ENCODE results near the gene MACF1. TPM values are rescaled to one million over a fixed set of nuclear protein-coding genes. Genes with fewer than 3 reads are reported as not detected.

The MACF1 gene
- total RNA-seq, 2 experiments from 2014 or later = 159 to 163 TPM

GRCh38 chr1:39411526-39412478 is 207.3 kb downstream of the MACF1 start:
- ChIA-PET CTCF (interaction anchor here (0.6 to 1.3 kb wide), 7 partner anchors 13 to 152 kb away, joined by 3 to 5 read pairs (median 4); no protein-coding TSS in a partner anchor), POLR2A (interaction anchor here (0.6 kb wide), 1 partner anchor 14 kb away, joined by 5 read pairs; no protein-coding TSS in a partner anchor)

- POLR2A ChIA-PET = no interaction called here
These were observed 208.4 kb downstream of the MACF1 start for GRCh38 chr1:39412892-39413291.

GRCh38 chr1:39413902-39414528 is 209.5 kb downstream of the MACF1 start:
- ChIA-PET POLR2A (no interaction called here), CTCF (no interaction called here)

More at GRCh38 chr1:39412892-39413291, 208.4 kb downstream of the MACF1 start:
- CTCF ChIA-PET = no interaction called here

GRCh38 chr1:39415553-39415952 is 211.1 kb downstream of the MACF1 start:
- ChIA-PET POLR2A (no interaction called here), CTCF (no interaction called here)

GRCh38 chr1:39416609-39417008 is 212.1 kb downstream of the MACF1 start:
- CTCF ChIA-PET = interaction anchor here (0.7 kb wide), 1 partner anchor 55 kb away, joined by 3 read pairs; no protein-coding TSS in a partner anchor

GRCh38 chr1:39418236-39418635 is 213.7 kb downstream of the MACF1 start:
- POLR2A ChIA-PET = no interaction called here
- CTCF ChIA-PET = no interaction called here

More at GRCh38 chr1:39416609-39417008, 212.1 kb downstream of the MACF1 start:
- POLR2A ChIA-PET = no interaction called here

- ChIA-PET CTCF (no interaction called here), POLR2A (no interaction called here)
These were observed 216.0 kb downstream of the MACF1 start for GRCh38 chr1:39420493-39420892.

GRCh38 chr1:39422614-39423013 is 218.1 kb downstream of the MACF1 start:
- ChIA-PET CTCF (no interaction called here), POLR2A (no interaction called here)

- CTCF ChIA-PET = interaction anchor here (1.0 kb wide), 1 partner anchor 15 kb away, joined by 3 read pairs; no protein-coding TSS in a partner anchor
- POLR2A ChIA-PET = no interaction called here
These were observed 220.7 kb downstream of the MACF1 start for GRCh38 chr1:39425151-39425550.

GRCh38 chr1:39425634-39426033 is 221.1 kb downstream of the MACF1 start:
- ChIA-PET POLR2A (no interaction called here), CTCF (interaction anchor here (1.0 kb wide), 1 partner anchor 15 kb away, joined by 3 read pairs; no protein-coding TSS in a partner anchor)

- CTCF ChIA-PET = no interaction called here
- POLR2A ChIA-PET = no interaction called here
These were observed 221.9 kb downstream of the MACF1 start for GRCh38 chr1:39426346-39426745.

- ChIA-PET POLR2A (no interaction called here), CTCF (no interaction called here)
These were observed 222.9 kb downstream of the MACF1 start for GRCh38 chr1:39427374-39427773.

- POLR2A ChIA-PET = no interaction called here
- CTCF ChIA-PET = no interaction called here
These were observed 223.4 kb downstream of the MACF1 start for GRCh38 chr1:39427912-39428311.

- POLR2A ChIA-PET = no interaction called here
- CTCF ChIA-PET = no interaction called here
These were observed 227.4 kb downstream of the MACF1 start for GRCh38 chr1:39431927-39432326.

GRCh38 chr1:39434797-39435395 is 230.4 kb downstream of the MACF1 start:
- ChIA-PET POLR2A (no interaction called here), CTCF (no interaction called here)

- CTCF ChIA-PET = no interaction called here
- POLR2A ChIA-PET = no interaction called here
These were observed 231.1 kb downstream of the MACF1 start for GRCh38 chr1:39435597-39435996.

GRCh38 chr1:39436842-39437241 is 232.3 kb downstream of the MACF1 start:
- POLR2A ChIA-PET = no interaction called here
- CTCF ChIA-PET = no interaction called here

- POLR2A ChIA-PET = no interaction called here
- CTCF ChIA-PET = no interaction called here
These were observed 233.5 kb downstream of the MACF1 start for GRCh38 chr1:39438042-39438441.

- POLR2A ChIA-PET = no interaction called here
These were observed 236.4 kb downstream of the MACF1 start for GRCh38 chr1:39440856-39441255.

GRCh38 chr1:39441797-39442196 is 237.3 kb downstream of the MACF1 start:
- POLR2A ChIA-PET = no interaction called here
- CTCF ChIA-PET = no interaction called here

More at GRCh38 chr1:39440856-39441255, 236.4 kb downstream of the MACF1 start:
- CTCF ChIA-PET = no interaction called here

GRCh38 chr1:39445573-39445972 is 241.1 kb downstream of the MACF1 start:
- POLR2A ChIA-PET = no interaction called here
- CTCF ChIA-PET = no interaction called here
